ENCODE data around the gene GJE1. TPM values are rescaled to one million over a fixed set of nuclear protein-coding genes. Genes with fewer than 3 reads are reported as not detected.

GJE1 gene
- total and polyA plus RNA-seq, 8 donors: not detected

GRCh38 chr6:142112451-142113061, 20.2 kb upstream of the GJE1 start:
- intact Hi-C loops (cut with DNase I): no loop called here
- ATAC-seq (peak in 2 of 4 donors; percentile 46 to 54), FAIRE-seq (peak; percentile 47), DNase-seq (peak; percentile 8 to 73 (median 61))
- Histone ChIP-seq H3K9me3 (no peaks in the 10 kb centered on the region), H3K4me1 (no peaks in the 10 kb centered on the region), H3K27me3 (no peaks in the 10 kb centered on the region), H3K27ac (no peak overlapping the region), H3K4me3 (no peak overlapping the region), H3K36me3 (no peaks in the 10 kb centered on the region)
- peak in 3 of 4 donors; percentile 37 to 69 (median 40) for TF ChIP-seq CTCF (IDR thresholded peaks at IDR 0.05)
- 0% methylated on average over 4 of the region's 4 CpGs for WGBS, 2 donors

GRCh38 chr6:142117366-142117765, 15.4 kb upstream of the GJE1 start:
- 48 to 53% methylated on average over 2 of the region's 2 CpGs for WGBS, 2 donors
- FAIRE-seq: no peak

GRCh38 chr6:142118328-142118727, 14.4 kb upstream of the GJE1 start:
- Histone ChIP-seq H3K36me3 (no peaks in the 10 kb centered on the region), H3K4me3 (no peak overlapping the region), H3K9me3 (no peaks in the 10 kb centered on the region), H3K27me3 (no peaks in the 10 kb centered on the region), H3K27ac (no peak overlapping the region), H3K4me1 (no peaks in the 10 kb centered on the region)
- no peak for FAIRE-seq
- ATAC-seq: no peak
- intact Hi-C loops (cut with DNase I): no loop called here
- TF ChIP-seq CTCF (IDR thresholded peaks at IDR 0.05): no peak
- WGBS, 2 donors: 38 to 51% methylated on average over 3 of the region's 3 CpGs
- no peak for DNase-seq

More at GRCh38 chr6:142117366-142117765, 15.4 kb upstream of the GJE1 start:
- Histone ChIP-seq H3K36me3 (no peaks in the 10 kb centered on the region), H3K27ac (no peak overlapping the region), H3K9me3 (no peaks in the 10 kb centered on the region), H3K4me3 (no peak overlapping the region), H3K27me3 (no peaks in the 10 kb centered on the region), H3K4me1 (no peaks in the 10 kb centered on the region)
- ATAC-seq (no peak), DNase-seq (no peak)
- intact Hi-C loops (cut with DNase I): no loop called here
- no peak for TF ChIP-seq CTCF (IDR thresholded peaks at IDR 0.05)

- FAIRE-seq (no peak), DNase-seq (no peak), ATAC-seq (no peak)
- no peak for TF ChIP-seq CTCF (IDR thresholded peaks at IDR 0.05)
- Histone ChIP-seq H3K9me3 (no peaks in the 10 kb centered on the region), H3K36me3 (no peaks in the 10 kb centered on the region), H3K4me3 (no peak overlapping the region), H3K27ac (no peak overlapping the region), H3K4me1 (no peaks in the 10 kb centered on the region), H3K27me3 (no peaks in the 10 kb centered on the region)
- WGBS, 2 donors: 85 to 88% methylated on average over 2 of the region's 2 CpGs
- intact Hi-C loops (cut with DNase I): no loop called here
These were observed 13.8 kb upstream of the GJE1 start for GRCh38 chr6:142118925-142119324.

GRCh38 chr6:142121342-142121741, 11.4 kb upstream of the GJE1 start:
- Histone ChIP-seq H3K27me3 (no peaks in the 10 kb centered on the region), H3K36me3 (no peaks in the 10 kb centered on the region), H3K4me3 (no peak overlapping the region), H3K9me3 (no peaks in the 10 kb centered on the region), H3K4me1 (no peaks in the 10 kb centered on the region), H3K27ac (no peak overlapping the region)
- WGBS, 2 donors: 46 to 63% methylated on average over 3 of the region's 3 CpGs
- intact Hi-C loops (cut with DNase I): no loop called here
- FAIRE-seq (no peak), DNase-seq (no peak), ATAC-seq (no peak)
- no peak for TF ChIP-seq CTCF (IDR thresholded peaks at IDR 0.05)
